Peyer's patch (tissue), 4 donors: ENCODE data around the gene GALNS.

Experiments
- POLR2A ChIP-seq, 2 donors: fragments of 450-650 bp; IDR thresholded peaks; one replicate each; pipeline ENCODE4 v1.5.1; 2017; ENCODE audit warnings: antibody characterized with exemption in 2 of 2, mild to moderate bottlenecking in 2 of 2, moderate library complexity in 2 of 2
- TF ChIP-seq, protein P1 (sequence below), 6 experiments: fragments of 450-650 bp in 4 of 6; fragments of 200-600 bp in 2 of 6; sonication (generic) in 1 of 6; IDR thresholded peaks; one replicate each; pipeline ENCODE4 v1.5.1; 2017 to 2019; ENCODE audit warnings: antibody characterized with exemption in 6 of 6, mild to moderate bottlenecking in 3 of 6, moderate library complexity in 1 of 6

- no peak for TF ChIP-seq POLR2A (IDR thresholded peaks at IDR 0.05)
- TF ChIP-seq, protein P1, sequence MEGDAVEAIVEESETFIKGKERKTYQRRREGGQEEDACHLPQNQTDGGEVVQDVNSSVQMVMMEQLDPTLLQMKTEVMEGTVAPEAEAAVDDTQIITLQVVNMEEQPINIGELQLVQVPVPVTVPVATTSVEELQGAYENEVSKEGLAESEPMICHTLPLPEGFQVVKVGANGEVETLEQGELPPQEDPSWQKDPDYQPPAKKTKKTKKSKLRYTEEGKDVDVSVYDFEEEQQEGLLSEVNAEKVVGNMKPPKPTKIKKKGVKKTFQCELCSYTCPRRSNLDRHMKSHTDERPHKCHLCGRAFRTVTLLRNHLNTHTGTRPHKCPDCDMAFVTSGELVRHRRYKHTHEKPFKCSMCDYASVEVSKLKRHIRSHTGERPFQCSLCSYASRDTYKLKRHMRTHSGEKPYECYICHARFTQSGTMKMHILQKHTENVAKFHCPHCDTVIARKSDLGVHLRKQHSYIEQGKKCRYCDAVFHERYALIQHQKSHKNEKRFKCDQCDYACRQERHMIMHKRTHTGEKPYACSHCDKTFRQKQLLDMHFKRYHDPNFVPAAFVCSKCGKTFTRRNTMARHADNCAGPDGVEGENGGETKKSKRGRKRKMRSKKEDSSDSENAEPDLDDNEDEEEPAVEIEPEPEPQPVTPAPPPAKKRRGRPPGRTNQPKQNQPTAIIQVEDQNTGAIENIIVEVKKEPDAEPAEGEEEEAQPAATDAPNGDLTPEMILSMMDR (IDR thresholded peaks at IDR 0.05): no peak
Observed at GRCh38 chr16:88853325-88853941, 3.3 kb downstream of the GALNS start.
